IPS-NIHi7 (cell line): Measurements from ENCODE around the gene PIGP.
"Not testable (repeated sequence)": the region's sequence is repeated elsewhere in the genome, so short reads cannot be mapped to it uniquely, and the experiment has no call there.

Source experiments
- DNase-seq: peaks from one replicate; pipeline ENCODE4 v3.0.0; 2012; ENCODE audit warnings: mixed read lengths; ENCODE audit errors: extremely low spot score

PIGP gene

DNA sequence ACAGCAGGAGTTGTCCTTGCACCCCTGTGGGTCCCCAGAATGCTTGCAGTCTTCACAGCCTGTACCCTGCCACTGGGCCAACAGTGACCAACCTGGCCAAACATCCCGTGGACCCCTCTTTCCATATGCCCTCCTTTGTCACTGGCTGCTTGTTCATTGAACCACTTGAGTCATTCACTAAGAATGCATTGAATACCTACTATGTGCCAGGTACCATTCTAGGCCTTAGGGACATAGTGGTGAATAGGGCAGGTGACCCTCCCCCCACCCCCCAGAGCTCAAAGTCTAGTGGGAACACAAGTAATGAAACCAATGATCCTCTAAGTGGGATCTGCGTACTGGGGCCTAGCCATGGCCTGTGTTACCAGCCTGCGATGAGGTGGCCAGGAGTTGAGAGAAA is 28.2 kb downstream of the PIGP start:
- DNase-seq, result no peak

DNA sequence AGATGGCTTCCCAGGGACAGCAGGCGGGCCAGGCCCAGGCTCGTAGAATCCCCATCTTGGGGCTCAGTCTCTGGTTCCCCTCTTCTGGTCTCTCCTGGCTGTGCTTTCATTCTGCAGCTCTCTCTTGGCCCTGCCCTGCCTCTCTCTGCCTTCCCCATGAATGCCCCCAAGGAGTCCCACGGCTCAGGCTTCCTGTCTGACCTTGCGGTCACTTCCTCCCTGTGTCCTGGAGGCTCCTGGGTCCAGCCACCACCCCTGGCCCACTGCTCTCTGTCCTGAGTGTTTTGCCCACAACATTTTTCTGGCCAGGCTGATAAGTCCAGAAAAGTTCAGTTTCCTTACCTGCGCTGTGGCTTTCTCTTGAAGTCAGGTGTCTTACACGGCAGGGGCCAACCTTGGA is 29.1 kb downstream of the PIGP start:
- no peak for DNase-seq

DNA sequence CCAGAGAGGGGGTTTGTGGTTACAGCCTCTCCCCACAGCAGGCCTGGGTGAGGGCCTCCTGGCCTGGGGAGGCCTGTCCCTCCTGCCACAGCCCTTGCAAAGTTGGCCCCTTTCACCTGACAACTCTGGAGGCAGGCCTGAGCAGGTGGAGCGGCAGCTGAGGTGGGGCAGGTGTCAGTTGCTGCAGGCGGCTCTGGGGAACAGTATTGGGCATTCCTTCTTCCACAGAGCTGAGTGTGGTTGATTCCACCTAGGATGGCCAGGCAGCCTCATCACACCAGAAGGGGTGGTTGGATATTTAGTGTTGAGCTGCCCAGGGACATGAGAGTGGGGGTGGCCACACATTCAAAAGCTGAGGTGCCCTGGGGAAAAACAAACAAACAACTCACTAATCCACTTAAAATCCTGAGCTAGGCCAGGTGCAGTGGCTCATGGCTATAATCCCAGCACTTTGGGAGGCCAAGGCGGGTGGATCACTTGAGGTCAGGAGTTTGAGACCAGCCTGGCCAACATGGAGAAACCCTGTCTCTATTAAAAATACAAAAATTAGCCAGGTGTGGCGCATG is 31.1 kb downstream of the PIGP start:
- DNase-seq, result no peak

DNA sequence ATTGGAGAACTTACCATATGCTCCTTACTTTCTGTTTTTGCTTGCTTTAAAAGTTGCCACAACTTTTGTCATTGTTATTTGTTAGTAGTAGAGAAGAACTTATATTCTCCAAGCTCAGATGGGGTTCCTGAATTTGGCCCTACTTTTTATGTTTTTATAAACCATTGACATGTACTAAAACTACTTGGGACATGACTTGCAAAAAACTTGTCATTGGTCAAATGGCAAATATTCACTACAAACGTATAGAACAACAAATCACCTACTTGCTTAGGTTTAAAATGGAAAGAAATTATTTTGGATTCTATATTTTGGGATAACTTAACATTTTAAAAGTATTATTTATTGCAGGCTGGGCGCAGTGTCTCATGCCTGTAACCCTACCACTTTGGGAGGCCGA is 32.7 kb downstream of the PIGP start:
- no peak for DNase-seq

DNA sequence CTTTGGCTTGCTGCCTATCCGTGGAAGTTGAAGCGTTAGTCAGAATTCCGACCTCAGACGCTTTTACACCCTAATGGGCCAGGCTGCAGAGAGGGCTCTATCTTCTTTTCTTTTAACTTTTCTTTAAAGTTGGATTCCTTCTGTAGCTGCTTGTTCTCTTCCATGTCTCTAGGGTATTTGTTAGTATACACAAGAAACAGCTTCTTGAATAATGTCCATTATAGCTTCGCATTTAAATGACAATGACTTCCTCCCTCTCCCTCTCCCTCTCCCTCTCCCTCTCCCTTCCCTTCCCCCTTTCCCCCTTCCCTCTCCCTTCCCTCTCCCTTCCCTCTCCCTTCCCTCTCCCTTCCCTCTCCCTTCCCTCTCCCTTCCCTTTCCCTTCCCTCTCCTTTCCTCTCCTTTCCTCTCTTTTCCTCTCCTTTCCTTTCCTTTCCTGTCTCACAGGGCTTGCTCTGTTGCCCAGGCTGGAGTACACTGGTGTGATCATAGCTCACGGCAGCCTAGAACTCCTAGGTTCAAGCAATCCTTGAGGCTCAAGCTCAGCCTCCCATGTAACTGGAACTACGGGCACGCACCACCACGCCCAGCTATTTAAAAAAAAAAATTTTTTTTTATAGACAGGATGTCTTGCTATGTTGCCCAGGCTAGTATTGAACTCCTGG is 33.3 kb downstream of the PIGP start:
- no peak for DNase-seq

DNA sequence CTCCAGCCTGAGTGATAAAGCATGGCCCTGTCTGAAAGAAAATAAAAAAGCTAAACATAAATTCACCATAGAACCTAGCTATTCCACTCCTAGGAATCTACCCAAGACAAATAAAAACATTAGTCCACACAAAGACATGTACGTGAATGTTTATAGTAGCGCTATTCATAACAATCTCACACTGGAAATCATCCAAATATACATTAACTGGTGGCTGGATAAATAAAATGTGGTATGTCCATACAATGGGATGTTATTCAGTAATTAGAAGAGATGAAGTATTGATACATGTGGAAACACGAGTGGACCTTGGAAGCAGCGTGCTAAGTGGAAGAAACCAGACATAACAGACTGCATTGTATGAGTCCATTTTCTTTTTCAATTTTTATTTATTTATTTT is 36.7 kb downstream of the PIGP start:
- no peak for DNase-seq

DNA sequence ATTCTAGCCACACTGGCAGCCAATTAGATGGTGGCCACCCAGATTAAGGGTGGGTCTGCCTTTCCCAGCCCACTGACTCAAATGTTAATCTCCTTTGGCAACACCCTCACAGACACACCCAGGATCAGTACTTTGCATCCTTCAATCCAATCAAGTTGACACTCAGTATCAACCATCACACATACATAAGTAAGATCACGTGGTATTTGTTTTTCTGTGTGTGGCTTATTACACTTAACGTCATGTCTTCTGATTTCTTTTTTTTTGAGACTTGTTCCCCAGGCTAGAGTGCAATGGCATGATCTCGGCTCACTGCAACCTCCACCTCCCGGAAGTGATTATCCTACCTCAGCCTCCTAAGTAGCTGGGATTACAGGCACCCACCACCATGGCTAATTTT is 38.5 kb downstream of the PIGP start:
- DNase-seq, result not testable (repeated sequence)

DNA sequence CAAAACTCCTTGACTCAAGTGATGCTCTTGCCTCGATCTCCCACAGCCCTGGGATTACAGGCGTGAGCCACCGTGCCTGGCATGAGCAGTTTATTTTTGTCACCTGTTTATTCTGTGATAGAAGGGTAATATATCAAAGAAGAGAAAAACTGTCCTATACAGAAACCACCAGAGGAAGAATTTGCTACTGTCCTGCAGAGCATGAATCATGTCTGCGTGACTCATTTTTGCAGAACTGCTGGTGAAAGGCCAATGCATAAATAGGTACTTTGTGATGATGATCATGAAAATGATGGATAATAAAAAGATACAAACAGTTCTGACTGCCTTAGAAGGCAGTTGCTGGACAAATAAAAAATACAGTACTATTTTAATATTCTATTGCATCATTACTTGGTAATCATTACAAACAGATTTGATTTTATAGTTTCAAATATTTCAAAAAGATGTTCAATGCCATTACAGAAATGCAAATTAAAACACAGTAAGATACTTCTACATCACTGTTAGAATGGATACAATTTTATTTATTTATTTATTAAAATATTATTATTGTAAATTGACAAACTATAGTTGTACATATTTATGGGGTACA is 39.9 kb downstream of the PIGP start:
- no peak for DNase-seq

DNA sequence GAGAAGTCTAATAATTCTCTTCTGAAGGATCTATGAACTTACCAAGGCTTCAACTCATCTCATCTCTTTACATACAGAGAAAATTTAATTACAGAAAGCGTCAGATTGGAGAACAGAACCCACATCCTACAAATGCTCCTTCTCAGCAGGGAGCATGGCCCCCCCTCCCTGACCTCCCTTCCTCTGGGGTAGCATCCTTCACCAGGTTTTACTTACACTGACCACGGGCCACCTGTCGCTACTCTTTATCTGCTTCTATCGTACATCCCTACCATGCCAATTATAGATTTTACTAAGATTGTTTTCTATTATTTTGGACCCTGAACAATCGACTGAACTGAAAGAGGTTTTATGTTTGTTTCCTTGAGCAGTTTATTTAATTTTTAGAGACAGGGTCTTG is 40.6 kb downstream of the PIGP start:
- no peak for DNase-seq

DNA sequence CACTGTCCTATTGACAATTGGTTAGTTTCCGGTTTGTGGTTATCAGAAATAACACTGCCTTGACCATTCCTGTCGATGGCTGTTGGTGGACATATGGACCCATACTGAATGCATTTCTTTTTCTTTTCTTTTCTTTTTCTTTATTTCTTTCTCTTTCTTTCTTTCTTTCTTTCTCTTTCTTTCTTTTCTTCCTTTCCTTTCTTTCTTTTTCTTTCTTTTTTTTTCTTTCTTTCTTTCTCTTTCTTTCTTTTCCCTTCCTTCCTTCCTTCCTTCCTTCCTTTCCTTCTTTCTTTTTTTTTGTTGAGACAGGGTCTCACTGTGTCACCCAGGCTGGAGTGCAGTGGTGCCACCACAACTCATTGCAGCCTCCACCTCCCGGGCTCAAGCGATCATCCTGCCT is 42.0 kb downstream of the PIGP start:
- no peak for DNase-seq

DNA sequence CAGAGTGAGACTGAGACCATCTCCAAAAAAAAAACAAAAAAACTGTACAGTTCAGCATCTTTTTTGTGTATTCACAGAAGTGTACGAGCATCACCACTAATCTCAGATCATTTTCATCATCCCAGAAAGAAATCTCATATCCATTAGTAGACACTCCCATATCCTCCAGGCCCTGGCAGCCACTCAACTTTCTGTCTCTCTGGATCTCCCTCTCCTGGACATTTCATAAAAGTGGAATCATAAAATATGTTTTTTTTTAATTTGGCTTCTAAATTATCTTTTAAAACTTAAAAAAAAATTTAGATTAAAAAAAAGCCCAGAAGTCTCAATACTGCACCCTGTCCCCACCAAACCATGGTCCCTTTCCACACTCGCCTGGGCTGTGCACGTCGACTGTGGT is 44.3 kb downstream of the PIGP start:
- no peak for DNase-seq

DNA sequence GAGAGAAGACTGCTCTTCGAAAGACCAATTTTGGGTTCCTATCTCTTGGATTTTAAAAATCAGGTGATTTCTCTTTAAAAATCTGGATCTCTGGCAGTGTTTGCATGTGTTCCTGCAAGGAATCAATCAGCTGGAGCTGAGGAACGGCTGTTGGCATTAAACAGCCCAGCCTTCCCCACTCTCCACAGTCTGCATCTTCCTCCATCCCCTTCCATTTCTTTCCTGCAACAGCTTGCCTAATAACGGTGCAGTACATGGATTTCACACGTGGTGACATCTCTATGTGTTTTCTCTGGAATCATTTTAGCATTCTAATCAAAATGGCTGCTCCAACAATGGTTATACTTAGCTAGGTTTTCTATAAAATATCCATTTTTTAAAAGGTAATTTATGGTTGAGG is 46.4 kb downstream of the PIGP start:
- no peak for DNase-seq

DNA sequence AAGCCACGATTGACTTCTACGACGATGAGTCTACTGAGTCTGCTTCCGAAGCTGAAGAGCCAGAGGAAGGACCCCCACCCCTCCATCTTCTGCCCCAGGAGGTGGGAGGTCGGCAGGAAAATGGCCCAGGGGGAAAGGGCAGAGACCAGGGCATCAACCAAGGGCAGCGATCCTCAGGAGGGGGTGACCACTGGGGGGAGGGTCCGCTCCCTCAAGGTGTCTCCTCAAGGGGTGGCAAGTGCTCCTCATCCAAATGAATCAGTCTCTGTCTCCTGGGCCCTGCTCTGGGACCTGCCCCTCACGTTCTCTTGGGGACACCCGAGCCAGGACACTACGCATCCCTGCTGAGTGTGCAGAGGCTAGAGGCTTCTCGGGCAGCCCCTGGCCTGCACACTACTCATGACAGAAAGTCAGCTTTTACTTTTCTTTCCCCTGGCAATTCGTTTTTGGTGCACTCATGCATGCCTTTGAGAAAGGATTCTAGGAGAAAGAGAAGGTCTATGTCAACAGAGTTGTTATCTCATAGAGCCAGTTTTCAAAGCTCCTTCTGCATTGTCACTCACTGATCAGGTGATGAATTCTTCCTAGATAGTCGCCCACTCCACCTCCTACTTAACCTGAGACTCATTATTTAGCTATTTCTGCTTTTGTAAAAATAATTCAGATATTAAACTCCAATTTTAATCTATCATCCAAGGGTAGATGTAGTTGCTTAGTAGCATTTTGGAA is 54.8 kb downstream of the PIGP start:
- no peak for DNase-seq
